Endothelial cell of umbilical vein (primary cell): ENCODE measurements around the gene ADAM10.
A peak's percentile ranks its signal among the peaks of the same experiment; 100 is the strongest.

Experiments
- CTCF ChIP-seq, 2 donors: IDR thresholded peaks; 1 replicate in 1 of 2; 2 replicates in 1 of 2; pipeline ENCODE4 v1.5.1; 2011; ENCODE audit warnings: low read length in 2 of 2, mild to moderate bottlenecking in 2 of 2, moderate library complexity in 2 of 2, control low read depth in 1 of 2, inconsistent platforms in 1 of 2, low read depth in 1 of 2; ENCODE audit not compliant: insufficient read depth in 1 of 2; ENCODE audit errors: extremely low read depth in 1 of 2
- GATA2 ChIP-seq: IDR thresholded peaks from 2 replicates; pipeline ENCODE4 v1.7.0; 2011; ENCODE audit warnings: low read depth, mild to moderate bottlenecking, moderate library complexity, mixed read lengths, low read length; ENCODE audit not compliant: insufficient read length, insufficient read depth
- JUN ChIP-seq: IDR thresholded peaks from 2 replicates; pipeline ENCODE4 v1.6.1; 2011; ENCODE audit warnings: borderline replicate concordance, low read depth; ENCODE audit not compliant: insufficient read length, insufficient read depth
- POLR2A ChIP-seq: IDR thresholded peaks from 2 replicates; pipeline ENCODE4 v1.6.1; 2012; ENCODE audit warnings: low read depth, mild to moderate bottlenecking, control low read depth, low read length
- POLR2AphosphoS5 ChIP-seq: IDR thresholded peaks from 2 replicates; pipeline ENCODE4 v1.6.1; 2012; ENCODE audit warnings: low read depth, mild to moderate bottlenecking, control low read depth, low read length, moderate library complexity; ENCODE audit not compliant: insufficient read depth

- no peak for TF ChIP-seq CTCF (IDR thresholded peaks at IDR 0.05; ENCODE audit: extremely low read depth in 1 of 2, insufficient read depth in 1 of 2, low read depth in 1 of 2, low read length in 2 of 2)
- TF ChIP-seq POLR2A: no peak
- no peak for TF ChIP-seq GATA2
- peak; percentile 4 for TF ChIP-seq JUN
- TF ChIP-seq POLR2AphosphoS5: no peak
These were observed 70.8 kb downstream of the ADAM10 start for GRCh38 chr15:58678683-58679082.
